ENCODE results near the gene CATSPERE. TPM values are rescaled to one million over a fixed set of nuclear protein-coding genes. Genes with fewer than 3 reads are reported as not detected.

CATSPERE gene
- total RNA-seq, 2 donors from 2014 or later, result 0.22 to 0.27 TPM

DNA sequence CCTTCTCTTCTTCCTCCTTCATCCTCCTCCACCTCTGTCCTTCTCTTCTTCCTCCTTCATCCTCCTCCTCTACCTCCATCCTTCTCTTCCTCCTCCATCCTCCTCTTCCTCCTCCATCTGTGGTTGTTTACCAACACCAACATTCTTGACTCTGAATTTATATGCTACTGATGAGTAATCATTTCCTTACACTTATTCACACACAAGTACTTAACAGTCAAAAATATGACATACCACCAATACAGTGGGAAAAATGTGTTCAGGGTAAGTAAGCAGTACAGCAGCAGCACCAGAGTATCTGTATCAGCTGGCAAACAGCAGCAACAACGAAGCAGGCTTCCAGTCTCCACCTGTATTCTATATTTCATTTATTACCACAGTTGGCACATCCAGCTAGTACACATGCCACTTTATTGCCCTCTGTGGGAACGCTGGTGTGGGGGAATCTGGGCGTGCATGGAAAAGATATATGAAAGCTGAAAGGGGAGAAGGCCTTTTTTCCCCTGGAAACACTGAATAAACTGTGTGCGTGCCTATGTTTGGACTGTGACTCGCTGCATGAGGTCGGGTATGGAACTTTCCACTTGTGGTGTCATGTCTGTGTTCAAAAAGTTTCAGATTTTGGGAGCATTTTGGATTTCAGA is 25.4 kb upstream of the CATSPERE start:
- Histone ChIP-seq H3K9me3 (no peaks in the 10 kb centered on the region), H3K4me1 (no peaks in the 10 kb centered on the region), H3K27ac (no peak overlapping the region), H3K9ac (ENCODE audit: low read depth in 2 of 2, low read length in 2 of 2) (peak overlapping the region in 1 of 2 donors; percentile 19), H3K36me3 (no peaks in the 10 kb centered on the region), H3K27me3 (no peaks in the 10 kb centered on the region), H3K4me3 (no peak overlapping the region)
- TF ChIP-seq, protein P1, sequence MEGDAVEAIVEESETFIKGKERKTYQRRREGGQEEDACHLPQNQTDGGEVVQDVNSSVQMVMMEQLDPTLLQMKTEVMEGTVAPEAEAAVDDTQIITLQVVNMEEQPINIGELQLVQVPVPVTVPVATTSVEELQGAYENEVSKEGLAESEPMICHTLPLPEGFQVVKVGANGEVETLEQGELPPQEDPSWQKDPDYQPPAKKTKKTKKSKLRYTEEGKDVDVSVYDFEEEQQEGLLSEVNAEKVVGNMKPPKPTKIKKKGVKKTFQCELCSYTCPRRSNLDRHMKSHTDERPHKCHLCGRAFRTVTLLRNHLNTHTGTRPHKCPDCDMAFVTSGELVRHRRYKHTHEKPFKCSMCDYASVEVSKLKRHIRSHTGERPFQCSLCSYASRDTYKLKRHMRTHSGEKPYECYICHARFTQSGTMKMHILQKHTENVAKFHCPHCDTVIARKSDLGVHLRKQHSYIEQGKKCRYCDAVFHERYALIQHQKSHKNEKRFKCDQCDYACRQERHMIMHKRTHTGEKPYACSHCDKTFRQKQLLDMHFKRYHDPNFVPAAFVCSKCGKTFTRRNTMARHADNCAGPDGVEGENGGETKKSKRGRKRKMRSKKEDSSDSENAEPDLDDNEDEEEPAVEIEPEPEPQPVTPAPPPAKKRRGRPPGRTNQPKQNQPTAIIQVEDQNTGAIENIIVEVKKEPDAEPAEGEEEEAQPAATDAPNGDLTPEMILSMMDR (IDR thresholded peaks at IDR 0.05), result no peak
- no peak for DNase-seq
- intact Hi-C loops (cut with DNase I), result no loop called here

DNA sequence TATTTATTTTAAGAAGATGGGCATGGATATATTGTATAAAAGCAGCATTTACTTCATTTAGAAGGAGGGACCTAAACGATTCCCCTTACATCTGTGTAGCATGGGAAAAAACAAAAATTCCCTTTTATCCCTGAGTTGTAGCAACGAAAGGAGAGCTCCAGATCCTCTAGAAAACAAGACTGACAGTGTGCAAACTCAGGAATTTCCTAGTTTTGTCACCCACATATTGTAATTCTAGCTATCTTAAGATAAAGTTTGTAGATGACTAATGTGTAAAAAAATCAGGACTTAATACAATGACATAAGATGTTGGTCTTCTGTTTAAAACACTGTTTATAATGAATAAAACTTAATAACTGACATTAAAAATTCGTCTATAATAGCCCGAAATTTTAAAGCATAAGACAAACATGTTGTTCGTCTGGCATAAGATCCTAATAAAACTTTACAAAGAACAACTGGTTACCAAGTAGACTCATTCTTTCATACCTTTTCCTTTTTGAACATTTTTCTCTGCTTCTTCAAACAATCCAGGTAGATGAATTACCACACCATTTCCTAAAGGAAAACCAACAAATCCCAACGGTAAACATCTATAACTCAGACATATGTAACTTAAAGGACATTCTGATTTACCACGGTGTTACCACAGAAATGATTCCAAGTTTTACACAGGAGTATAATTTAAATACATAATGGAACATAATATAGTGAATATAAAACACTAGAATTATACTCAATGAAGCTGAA is 24.6 kb upstream of the CATSPERE start:
- Histone ChIP-seq H3K27me3 (no peaks in the 10 kb centered on the region), H3K4me3 (no peak overlapping the region), H3K4me1 (no peaks in the 10 kb centered on the region), H3K9ac (ENCODE audit: low read depth in 2 of 2, low read length in 2 of 2) (no peak overlapping the region), H3K27ac (no peak overlapping the region), H3K36me3 (no peaks in the 10 kb centered on the region), H3K9me3 (no peaks in the 10 kb centered on the region)
- TF ChIP-seq, protein P1 (IDR thresholded peaks at IDR 0.05), result no peak
- no peak for DNase-seq
- intact Hi-C loops (cut with DNase I), result no loop called here

DNA sequence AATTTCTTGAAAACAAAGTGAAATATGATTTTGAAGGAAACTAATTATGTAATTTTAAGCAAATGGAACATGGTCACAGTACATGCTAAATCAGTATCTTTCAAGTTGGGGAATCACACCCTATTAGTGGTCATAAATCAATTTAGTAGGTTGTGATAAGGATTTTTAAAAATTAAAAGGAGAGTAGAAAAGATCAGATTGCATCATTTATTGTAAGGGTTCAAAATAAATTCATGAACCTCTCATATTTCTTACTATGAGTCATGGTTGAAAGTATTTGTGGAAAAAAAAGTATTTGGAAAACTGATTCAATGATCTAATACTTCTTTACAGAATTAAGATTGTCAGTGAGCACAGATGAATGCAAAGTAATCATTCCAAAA is 24.0 kb upstream of the CATSPERE start:
- intact Hi-C loops (cut with DNase I), result no loop called here
- no peaks in the 10 kb centered on the region for H3K9me3 ChIP-seq
- no peak overlapping the region for H3K9ac ChIP-seq (ENCODE audit: low read depth in 2 of 2, low read length in 2 of 2)
- no peaks in the 10 kb centered on the region for H3K36me3 ChIP-seq
- no peak for DNase-seq
- no peak overlapping the region for H3K4me3 ChIP-seq
- no peaks in the 10 kb centered on the region for H3K27me3 ChIP-seq
- no peak overlapping the region for H3K27ac ChIP-seq
- H3K4me1 ChIP-seq, result no peaks in the 10 kb centered on the region
- TF ChIP-seq, protein P1 (IDR thresholded peaks at IDR 0.05), result no peak

DNA sequence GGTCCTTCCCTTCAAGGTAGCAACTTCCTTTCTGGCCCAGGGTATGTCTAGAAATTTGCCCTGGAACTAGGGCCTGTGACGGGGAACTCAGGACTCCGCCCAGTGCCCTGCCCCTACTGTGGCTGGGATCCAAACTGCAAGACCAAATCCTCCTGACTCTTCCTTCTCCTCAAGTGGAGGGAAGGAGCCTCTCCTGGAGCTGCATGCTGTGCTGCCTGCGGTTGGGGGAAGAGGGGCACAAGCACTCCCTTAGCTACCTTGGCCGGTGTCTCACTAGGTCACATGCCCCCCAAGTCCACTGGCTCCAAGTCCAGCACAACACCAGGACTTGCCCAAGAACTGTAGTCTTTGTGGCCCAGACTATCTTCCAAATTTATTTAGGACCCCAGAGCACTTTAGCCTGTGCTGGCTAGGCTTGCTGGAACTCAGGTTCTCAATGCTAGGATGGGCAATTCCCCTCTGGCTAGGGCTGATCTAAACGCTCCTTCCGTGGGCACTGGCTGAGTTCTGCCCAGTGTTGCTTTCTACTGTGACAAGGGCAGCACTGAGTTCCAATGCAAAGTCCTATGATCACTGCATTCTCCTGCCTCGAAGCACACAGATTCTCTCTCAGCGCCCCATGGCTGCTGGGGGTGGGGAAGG is 21.6 kb upstream of the CATSPERE start:
- H3K4me3 ChIP-seq, result no peak overlapping the region
- no peaks in the 10 kb centered on the region for H3K9me3 ChIP-seq
- H3K4me1 ChIP-seq, result no peaks in the 10 kb centered on the region
- TF ChIP-seq, protein P1 (IDR thresholded peaks at IDR 0.05), result no peak
- H3K36me3 ChIP-seq, result no peaks in the 10 kb centered on the region
- intact Hi-C loops (cut with DNase I), result no loop called here
- no peak overlapping the region for H3K27ac ChIP-seq
- no peak overlapping the region for H3K9ac ChIP-seq (ENCODE audit: low read depth in 2 of 2, low read length in 2 of 2)
- no peaks in the 10 kb centered on the region for H3K27me3 ChIP-seq
- DNase-seq, result peak; percentile 64

DNA sequence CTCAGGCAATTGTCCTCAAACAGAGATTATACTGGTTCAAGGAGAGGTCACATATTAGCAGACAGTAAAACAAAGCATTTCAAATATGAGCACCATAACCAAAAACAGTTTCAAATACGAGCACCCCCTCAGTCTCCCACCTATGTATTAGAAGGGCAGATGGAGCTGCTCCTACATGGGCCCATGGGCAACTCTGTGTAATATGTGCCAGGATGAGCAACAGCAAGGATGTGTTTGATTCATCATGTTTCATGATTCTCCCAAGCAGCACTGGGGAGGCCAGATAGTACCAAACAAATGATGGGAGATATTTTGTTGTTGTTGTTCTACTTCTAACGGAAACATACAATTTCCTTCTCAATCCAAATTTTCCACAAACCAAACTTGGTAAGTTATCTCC is 18.2 kb upstream of the CATSPERE start:
- intact Hi-C loops (cut with DNase I), result no loop called here
- TF ChIP-seq, protein P1 (IDR thresholded peaks at IDR 0.05), result no peak

More for the DNA sequence above, 18.2 kb upstream of the CATSPERE start:
- Histone ChIP-seq H3K27me3 (no peaks in the 10 kb centered on the region), H3K4me1 (no peaks in the 10 kb centered on the region), H3K36me3 (no peaks in the 10 kb centered on the region), H3K9me3 (no peaks in the 10 kb centered on the region), H3K4me3 (no peak overlapping the region), H3K9ac (ENCODE audit: low read depth in 2 of 2, low read length in 2 of 2) (no peak overlapping the region), H3K27ac (no peak overlapping the region)
- DNase-seq, result no peak

Measured in colonic mucosa (tissue), 4 donors.